Measurements from ENCODE around the gene SLC25A47. TPM values are rescaled to one million over a fixed set of nuclear protein-coding genes. Genes with fewer than 3 reads are reported as not detected.

SLC25A47 gene
- total and polyA plus RNA-seq, 4 donors = 23.7 to 469 (median 291) TPM

DNA sequence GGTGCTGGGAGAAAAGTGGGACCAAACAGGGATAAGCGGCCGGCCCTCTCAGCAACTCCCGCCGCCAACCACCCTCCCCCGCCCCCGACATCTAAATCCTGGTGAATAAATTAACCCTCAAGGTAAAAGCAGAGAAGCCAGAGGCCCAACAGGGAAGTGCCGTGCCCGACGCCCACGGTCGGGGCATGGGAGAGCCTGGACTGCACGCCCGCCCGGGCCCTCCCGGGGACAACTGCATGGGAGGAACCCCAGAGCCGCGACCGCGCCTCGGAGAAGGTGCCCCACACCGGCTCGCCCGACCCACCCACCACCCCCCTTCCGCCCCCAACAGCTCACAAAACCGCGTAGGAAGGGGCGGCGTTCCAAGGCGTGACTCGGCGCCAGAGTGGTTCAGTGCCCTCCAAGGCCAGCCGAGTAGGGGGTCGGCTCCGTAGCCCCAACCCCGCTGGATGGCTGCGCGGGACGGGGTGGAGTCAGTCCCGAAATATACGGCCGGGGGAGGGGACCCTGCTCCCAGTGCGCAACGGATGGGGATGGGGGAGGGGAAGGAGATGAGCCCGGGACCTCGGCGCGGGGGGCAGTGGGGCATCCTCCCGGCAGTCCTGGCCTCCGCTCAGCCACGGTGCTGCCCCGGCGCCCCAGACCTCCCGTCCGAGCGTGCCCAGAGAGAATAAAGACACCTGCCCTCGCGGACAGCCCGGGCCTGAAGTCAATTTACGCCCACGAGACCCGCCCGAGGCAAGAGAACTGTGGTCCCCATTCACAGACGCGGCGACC is 17.6 kb upstream of the SLC25A47 start:
- under 1% methylated on average over 65 of the region's 65 CpGs for WGBS
- H3K9ac ChIP-seq (ENCODE audit: low read depth in 1 of 2, low read length in 2 of 2) = no peak overlapping the region
- H3K27me3 ChIP-seq (ENCODE audit: control insufficient read depth in 4 of 4, insufficient read depth in 4 of 4, low read length in 3 of 4) = no peaks in the 10 kb centered on the region
- peak overlapping the region in 2 of 3 donors; percentile 64 to 82 for H3K4me3 ChIP-seq (ENCODE audit: low read depth in 1 of 3, low read length in 3 of 3)
- H3K27ac ChIP-seq (ENCODE audit: low read depth in 1 of 2, low read length in 2 of 2) = peak overlapping the region; percentile 57 to 58
- peaks cover 5 to 36% (median 27%) of the 10 kb centered on the region in 4 donors for H3K4me1 ChIP-seq (ENCODE audit: control insufficient read depth in 4 of 4, insufficient read depth in 4 of 4, low read length in 3 of 4)
- H3K9me3 ChIP-seq (ENCODE audit: control insufficient read depth in 4 of 4, low read length in 3 of 4) = no peaks in the 10 kb centered on the region
- no peak for DNase-seq (ENCODE audit: low spot score)
- TF ChIP-seq FOXA1 (IDR thresholded peaks at IDR 0.05) (no peak), YY1 (IDR thresholded peaks at IDR 0.05) (no peak), SP1 (IDR thresholded peaks at IDR 0.05) (no peak), HNF4G (IDR thresholded peaks at IDR 0.05) (no peak), TAF1 (conservative IDR thresholded peaks at IDR 0.05) (no peak), GABPA (IDR thresholded peaks at IDR 0.05 in 1 of 2, conservative IDR thresholded peaks at IDR 0.05 in 1 of 2) (no peak), EGR1 (IDR thresholded peaks at IDR 0.05; ENCODE audit: low read depth in 2 of 2) (no peak), RXRA (IDR thresholded peaks at IDR 0.05) (no peak), JUND (IDR thresholded peaks at IDR 0.05) (no peak), RAD21 (IDR thresholded peaks at IDR 0.05) (no peak), NR2F2 (IDR thresholded peaks at IDR 0.05) (no peak), FOXA2 (IDR thresholded peaks at IDR 0.05) (no peak), HNF4A (conservative IDR thresholded peaks at IDR 0.05) (no peak)
- TF ChIP-seq, protein P1, sequence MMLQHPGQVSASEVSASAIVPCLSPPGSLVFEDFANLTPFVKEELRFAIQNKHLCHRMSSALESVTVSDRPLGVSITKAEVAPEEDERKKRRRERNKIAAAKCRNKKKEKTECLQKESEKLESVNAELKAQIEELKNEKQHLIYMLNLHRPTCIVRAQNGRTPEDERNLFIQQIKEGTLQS (IDR thresholded peaks at IDR 0.05) = no peak
- TF ChIP-seq, protein P2, sequence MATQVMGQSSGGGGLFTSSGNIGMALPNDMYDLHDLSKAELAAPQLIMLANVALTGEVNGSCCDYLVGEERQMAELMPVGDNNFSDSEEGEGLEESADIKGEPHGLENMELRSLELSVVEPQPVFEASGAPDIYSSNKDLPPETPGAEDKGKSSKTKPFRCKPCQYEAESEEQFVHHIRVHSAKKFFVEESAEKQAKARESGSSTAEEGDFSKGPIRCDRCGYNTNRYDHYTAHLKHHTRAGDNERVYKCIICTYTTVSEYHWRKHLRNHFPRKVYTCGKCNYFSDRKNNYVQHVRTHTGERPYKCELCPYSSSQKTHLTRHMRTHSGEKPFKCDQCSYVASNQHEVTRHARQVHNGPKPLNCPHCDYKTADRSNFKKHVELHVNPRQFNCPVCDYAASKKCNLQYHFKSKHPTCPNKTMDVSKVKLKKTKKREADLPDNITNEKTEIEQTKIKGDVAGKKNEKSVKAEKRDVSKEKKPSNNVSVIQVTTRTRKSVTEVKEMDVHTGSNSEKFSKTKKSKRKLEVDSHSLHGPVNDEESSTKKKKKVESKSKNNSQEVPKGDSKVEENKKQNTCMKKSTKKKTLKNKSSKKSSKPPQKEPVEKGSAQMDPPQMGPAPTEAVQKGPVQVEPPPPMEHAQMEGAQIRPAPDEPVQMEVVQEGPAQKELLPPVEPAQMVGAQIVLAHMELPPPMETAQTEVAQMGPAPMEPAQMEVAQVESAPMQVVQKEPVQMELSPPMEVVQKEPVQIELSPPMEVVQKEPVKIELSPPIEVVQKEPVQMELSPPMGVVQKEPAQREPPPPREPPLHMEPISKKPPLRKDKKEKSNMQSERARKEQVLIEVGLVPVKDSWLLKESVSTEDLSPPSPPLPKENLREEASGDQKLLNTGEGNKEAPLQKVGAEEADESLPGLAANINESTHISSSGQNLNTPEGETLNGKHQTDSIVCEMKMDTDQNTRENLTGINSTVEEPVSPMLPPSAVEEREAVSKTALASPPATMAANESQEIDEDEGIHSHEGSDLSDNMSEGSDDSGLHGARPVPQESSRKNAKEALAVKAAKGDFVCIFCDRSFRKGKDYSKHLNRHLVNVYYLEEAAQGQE (IDR thresholded peaks at IDR 0.05) = no peak
- TF ChIP-seq, protein P3, sequence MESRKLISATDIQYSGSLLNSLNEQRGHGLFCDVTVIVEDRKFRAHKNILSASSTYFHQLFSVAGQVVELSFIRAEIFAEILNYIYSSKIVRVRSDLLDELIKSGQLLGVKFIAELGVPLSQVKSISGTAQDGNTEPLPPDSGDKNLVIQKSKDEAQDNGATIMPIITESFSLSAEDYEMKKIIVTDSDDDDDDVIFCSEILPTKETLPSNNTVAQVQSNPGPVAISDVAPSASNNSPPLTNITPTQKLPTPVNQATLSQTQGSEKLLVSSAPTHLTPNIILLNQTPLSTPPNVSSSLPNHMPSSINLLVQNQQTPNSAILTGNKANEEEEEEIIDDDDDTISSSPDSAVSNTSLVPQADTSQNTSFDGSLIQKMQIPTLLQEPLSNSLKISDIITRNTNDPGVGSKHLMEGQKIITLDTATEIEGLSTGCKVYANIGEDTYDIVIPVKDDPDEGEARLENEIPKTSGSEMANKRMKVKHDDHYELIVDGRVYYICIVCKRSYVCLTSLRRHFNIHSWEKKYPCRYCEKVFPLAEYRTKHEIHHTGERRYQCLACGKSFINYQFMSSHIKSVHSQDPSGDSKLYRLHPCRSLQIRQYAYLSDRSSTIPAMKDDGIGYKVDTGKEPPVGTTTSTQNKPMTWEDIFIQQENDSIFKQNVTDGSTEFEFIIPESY (IDR thresholded peaks at IDR 0.05) = no peak
- TF ChIP-seq, protein P4, sequence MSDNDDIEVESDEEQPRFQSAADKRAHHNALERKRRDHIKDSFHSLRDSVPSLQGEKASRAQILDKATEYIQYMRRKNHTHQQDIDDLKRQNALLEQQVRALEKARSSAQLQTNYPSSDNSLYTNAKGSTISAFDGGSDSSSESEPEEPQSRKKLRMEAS (IDR thresholded peaks at IDR 0.05) = no peak
- TF ChIP-seq, protein P5, sequence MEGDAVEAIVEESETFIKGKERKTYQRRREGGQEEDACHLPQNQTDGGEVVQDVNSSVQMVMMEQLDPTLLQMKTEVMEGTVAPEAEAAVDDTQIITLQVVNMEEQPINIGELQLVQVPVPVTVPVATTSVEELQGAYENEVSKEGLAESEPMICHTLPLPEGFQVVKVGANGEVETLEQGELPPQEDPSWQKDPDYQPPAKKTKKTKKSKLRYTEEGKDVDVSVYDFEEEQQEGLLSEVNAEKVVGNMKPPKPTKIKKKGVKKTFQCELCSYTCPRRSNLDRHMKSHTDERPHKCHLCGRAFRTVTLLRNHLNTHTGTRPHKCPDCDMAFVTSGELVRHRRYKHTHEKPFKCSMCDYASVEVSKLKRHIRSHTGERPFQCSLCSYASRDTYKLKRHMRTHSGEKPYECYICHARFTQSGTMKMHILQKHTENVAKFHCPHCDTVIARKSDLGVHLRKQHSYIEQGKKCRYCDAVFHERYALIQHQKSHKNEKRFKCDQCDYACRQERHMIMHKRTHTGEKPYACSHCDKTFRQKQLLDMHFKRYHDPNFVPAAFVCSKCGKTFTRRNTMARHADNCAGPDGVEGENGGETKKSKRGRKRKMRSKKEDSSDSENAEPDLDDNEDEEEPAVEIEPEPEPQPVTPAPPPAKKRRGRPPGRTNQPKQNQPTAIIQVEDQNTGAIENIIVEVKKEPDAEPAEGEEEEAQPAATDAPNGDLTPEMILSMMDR (IDR thresholded peaks at IDR 0.05; ENCODE audit: low read depth, low read length, missing input control) = no peak
- H3K36me3 ChIP-seq (ENCODE audit: control insufficient read depth in 4 of 4, insufficient read depth in 3 of 4, low read depth in 1 of 4, low read length in 3 of 4) = no peaks in the 10 kb centered on the region
